ENCODE data around the gene ZNF362.

ZNF362 gene

DNA sequence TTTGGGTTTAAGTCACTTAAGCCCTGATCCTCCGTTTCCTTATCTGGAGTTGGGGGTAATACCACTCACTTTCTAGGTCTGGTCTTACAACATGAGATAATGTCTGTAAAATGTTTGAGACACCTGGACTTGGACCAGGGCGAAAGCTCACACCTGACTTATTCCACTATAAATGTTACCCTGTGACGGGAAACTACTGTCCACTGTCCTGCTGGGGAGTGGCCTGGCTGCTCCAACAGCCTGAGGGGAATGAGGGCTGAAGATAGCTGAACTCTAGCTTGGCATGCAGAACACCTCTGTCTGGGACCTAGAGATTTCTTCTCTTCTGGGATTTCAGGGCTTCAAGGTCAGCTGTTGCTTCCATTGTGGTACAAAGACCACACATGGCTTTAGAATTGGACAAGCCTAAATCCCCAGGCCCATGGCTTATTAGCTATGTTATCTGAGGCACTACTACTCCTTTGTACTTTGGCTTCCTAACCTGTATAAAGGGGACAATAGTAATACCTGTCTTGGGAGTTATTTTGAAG, 74.1 kb downstream of the ZNF362 start:
- no peak for FAIRE-seq

DNA sequence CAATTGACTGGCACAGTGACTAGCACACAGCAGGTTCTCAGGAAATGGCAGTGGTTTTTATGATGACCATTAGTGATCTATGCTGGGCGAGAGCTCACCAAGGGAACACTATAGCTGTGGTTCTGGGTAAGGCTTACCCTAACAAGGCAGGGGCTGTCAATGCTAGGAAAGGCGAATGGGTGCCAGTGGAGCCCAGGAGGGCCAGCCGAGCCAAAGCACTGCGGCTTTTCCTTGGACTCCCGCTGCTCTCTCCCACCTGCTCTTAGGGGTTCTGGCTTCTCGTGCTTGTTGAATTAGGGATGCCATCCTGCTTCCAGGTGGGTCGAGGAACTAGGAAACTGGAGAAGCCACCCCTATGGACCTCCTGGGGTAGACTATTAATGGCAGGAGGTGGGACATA, 74.6 kb downstream of the ZNF362 start:
- no peak for FAIRE-seq

DNA sequence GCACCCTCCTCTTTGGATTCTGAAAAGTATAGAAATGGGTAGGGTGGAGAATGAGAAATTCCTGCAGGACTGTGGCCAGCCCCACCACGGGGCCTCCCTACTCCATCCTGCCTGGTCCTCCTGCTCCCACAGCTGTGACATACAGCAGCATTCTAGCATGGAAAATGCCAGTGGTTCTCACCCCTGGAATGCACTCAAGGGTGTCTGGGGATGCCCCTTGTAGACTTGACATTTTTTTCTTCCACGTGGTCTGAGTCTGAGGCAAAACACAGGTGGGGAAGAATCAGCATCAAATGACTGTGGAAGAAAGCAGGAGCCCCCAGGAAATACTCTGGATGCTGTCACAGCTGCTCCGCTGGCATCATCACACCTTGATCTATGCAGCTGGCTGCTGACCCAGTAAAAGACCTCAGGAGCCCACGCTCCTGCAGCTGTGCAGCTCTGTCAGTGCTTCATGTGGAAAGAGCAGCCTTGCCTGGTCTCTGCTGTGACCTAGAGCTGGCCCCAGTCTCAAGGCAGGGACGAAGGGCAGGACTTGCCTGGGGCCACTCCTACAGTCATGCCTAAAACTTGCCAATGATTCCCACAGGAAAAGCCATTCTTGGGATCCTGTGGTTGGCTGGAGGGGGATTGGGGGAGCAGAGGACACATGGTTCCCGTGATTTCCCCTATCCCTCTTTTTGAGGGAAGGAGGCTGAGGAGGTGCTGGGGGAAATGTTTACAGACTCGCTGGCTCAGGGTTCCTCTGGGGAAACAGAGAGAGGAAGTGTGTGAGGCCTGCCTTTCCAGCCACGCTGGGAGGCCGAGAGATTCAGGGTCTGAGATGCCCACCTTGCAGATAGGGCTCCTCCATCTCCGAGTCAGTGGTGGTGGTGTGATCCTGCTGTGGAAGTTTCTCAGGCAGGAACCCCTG, 75.4 kb downstream of the ZNF362 start:
- no peak for FAIRE-seq

DNA sequence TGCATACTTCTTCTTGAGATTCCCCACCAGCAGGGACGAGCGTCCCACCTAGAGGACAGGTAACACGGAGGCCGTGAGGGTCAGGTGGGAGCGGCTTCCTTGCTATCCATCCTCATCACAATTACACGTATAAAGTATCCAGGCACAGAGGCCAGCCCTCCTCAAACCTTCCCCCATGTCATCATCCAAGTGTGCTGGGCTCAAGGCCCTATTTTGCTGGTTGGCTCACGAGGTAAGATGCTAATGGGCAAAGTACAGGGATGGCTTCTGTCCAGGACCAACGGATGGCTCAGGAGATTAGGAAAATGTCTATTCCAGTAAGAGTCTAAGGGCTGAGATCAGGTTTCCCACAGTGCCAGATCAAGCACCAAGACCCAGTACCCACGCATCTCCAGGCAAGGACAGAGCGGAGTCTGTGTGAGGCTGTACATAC, 76.1 kb downstream of the ZNF362 start:
- no peak for FAIRE-seq

DNA sequence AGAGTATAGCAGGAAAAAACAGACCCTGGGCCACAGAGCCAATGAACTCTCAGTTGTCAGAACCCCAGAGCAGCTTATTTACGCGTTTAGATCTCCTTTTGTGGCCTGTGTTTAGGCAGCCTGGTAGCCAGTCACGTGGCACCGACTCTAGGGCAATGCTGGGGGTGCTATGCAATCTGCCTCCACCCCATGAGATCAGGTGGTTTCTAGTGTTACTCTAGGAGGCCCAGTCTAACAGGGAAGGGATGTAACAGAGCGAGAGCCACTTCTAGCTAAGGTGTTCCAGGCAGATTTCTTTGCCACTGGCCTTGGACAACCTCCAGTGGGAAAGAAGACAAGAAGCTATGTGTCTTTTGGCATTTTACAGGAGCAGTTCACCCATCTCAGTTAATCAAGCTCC, 76.6 kb downstream of the ZNF362 start:
- no peak for FAIRE-seq

DNA sequence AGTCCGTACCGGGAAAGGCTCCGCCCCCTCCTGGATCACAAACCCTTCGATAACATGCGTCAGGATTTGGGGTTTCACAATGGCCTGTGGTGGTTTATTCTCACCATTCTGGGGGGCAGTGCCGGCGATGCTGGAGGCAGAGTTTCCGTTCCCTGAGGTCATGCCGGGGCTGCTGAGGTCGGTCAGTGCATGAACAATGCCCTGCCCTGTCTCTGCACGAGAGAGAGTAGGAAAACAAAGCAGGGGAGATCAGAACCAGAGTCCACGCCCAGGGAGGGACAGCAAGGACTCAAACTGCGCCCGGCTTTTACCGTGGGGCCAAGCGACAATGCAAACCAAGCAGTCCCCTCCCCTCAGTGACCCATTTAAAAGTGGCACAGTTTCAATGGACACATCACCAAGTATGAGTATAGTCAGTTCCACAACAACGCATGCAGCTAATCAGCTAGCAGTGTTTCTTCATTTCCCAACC, 77.8 kb downstream of the ZNF362 start:
- FAIRE-seq, result no peak

DNA sequence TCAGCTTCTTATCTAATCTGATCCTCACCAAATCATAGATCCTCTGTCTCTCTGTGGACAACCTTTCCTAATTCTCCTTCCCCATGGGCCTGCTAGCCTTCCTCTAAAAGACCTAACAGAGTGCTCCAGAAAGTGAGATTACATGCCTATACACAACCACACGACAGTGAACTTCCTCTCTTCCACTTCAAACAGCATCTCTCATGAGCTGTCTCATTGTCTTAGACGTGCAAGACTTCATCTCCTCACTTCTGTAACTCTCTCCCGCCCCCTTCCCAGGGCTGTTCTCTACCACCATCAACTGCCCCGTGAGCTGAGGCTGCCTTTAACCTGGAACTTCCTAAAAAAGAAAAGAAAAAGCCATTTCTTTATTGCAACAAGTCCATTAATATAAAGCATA, 78.7 kb downstream of the ZNF362 start:
- FAIRE-seq, result no peak

DNA sequence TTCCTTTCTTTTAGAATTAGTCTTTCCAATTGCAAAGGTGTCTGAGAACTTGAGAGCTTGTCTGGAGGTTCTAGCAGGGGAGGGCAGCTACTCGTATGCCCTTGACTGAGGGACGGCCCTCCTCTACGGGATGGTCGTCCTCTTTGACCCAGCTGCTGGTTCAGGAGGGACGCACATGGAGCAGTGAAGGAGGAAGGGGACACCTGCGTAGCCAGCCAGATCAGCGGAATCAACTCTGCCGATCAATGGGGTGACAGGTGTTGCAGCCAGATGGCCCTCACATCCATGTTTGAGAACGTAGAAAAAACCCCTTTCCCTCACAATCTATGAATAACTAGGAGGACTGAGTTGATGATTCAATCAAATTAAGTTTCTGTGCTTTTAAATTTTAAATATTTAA, 80.3 kb downstream of the ZNF362 start:
- FAIRE-seq, result no peak

DNA sequence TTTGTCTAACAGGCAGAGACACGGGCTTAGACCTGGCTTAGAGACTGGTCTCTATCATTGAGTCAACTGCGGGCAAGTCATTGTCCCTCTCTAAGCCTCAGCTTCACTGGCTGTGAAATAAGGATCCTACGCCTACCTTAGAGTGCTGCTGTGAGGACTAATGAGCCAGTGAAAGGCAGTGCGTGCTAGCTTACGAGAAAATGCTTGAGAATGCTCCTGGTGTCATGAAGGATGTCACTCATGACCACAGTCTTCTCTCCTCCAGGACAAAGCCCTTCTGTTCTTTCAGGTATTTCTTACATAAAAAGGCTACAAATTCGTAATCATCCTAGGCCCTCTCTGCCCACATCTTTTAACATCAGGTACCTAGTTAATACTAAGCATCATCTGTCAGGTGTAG, 81.1 kb downstream of the ZNF362 start:
- FAIRE-seq, result no peak

DNA sequence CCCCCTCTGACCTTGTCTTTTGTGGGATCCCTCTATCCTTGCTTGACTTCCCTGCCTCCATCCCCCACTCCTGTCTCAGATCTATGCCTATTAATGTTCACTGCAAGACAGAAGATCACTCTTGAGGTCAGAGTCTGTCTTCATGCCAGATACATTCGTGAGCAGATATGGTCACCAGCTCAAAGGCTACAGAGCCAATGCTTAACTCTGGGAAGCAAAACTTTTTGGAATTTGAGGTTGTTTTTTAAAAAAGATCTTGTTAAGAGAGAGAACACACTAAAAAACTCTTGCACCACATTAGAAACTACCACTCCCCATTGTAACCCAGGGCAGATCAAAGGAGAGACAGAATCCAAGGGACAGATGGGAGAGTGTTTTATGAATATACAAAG, 81.8 kb downstream of the ZNF362 start:
- FAIRE-seq, result no peak

DNA sequence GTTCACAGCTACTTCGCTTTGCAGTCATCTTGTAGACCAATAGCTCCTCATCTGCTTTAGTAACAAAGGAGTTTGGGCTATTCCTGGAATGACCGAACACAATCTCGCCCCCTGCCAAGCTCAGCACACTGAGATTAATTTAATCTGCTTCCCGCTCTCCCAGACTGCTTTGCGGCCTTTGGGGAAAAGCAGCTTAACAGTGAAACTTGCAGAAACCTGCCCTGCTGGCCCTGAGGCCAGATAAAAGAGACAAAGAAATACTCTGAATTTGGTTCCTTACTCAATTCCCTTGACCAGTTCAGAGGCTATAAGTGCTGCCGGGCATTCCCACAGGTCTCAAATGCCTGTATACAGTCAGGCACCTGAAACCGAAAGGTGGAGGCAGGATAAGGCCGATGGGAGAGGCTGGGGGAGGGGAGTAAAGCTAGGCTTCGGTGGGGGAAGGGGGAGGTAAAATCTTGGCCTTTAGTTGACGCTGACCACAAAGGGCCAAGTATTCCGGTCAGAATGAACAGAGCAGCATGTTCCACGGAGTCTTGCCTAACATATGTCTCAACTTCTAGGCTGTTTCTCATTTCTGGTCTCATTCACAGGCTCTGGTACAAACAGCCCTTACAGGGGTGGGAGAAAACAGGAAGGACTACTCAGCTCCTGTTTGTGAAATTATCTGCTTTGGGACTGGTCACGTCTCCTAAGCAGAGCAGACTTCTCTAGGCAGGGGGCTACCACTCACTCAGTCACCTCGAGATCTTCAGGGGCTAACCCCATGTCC, 82.3 kb downstream of the ZNF362 start:
- no peak for FAIRE-seq

DNA sequence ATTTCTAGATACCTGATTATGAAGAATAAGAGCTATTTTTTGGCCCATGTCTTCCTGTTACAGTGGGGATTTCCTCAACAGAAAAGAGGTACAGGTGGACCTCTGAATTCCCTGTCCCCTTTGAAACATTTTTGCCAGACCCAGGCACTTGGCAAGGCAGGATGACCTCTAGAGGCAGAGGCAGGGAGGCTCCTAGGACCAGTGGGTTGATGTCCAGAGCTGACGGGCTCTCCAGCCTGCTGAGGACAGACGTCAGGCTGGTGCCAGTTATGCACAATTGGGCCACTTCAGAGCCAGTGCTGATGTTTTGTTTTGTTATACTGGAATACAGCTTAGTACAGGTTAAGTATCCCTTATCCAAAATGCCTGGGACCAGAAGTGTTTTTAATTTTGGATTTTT, 83.1 kb downstream of the ZNF362 start:
- FAIRE-seq, result no peak

DNA sequence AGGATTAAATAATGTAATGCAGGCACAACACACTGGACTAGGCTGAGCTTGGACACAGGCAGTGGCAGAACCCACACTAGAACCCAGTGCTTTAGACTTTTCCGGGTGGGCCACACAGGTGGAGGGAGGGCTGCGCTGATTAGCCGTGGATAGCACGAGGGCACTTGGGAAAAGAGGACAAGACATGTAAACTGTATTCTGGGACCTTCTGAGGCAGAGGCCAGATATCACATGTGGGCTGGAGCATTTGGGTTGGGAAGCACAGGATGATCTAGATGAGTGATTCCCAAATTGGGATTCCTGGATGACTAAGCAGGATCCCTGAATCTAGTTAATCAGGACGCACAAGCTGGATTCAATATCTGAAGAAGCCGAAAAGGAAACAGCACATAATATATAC, 84.9 kb downstream of the ZNF362 start:
- FAIRE-seq, result no peak

DNA sequence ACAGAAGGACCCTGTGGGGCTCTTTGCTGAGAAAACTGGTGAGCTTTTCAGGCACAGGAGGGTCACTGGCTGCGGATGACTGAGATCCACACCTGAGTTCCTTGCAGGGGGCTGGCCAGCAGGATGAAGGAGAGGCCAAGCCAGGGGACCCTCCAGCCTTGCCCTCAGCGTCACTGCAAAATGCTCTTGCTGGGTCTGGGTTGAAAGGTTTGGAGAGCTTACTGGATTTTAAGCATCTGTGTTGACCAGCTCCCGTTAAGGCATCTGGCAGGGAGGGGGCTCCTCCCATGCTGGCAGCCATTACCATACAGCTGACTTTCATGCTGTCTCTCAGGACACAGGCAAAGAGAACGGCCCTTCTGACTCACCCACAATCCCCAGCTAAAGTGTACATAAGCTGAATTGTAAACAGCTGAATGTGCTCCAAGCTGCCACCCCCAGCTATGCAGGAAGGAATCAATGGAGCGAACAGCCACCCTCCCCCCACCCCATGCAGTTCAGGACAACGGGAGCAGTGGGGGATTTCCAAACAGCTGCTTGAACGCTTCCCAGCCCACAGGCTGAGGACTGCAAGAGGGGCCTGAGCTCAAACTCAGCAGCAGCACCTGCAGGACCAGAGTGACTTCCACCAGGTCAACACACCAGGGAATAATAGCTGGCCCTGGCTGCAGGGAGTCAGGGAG, 85.9 kb downstream of the ZNF362 start:
- no peak for FAIRE-seq

DNA sequence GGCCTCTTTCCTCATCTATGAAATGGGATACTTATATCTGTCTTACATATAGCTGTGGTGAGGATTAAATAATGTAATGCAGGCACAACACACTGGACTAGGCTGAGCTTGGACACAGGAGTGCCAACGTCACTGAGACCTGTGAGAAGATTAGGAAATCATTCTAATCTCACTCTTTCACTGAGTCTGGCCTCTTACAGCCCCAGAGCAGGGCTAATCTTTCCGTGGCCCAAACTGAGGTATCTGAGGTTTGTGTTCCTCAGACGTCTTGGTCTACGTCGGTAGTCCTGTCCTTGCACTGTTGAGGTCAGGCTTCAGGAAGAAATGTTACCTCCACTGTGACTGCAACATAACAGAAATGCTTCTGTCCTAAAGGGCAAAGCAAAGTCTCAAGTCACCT, 87.2 kb downstream of the ZNF362 start:
- FAIRE-seq, result no peak

DNA sequence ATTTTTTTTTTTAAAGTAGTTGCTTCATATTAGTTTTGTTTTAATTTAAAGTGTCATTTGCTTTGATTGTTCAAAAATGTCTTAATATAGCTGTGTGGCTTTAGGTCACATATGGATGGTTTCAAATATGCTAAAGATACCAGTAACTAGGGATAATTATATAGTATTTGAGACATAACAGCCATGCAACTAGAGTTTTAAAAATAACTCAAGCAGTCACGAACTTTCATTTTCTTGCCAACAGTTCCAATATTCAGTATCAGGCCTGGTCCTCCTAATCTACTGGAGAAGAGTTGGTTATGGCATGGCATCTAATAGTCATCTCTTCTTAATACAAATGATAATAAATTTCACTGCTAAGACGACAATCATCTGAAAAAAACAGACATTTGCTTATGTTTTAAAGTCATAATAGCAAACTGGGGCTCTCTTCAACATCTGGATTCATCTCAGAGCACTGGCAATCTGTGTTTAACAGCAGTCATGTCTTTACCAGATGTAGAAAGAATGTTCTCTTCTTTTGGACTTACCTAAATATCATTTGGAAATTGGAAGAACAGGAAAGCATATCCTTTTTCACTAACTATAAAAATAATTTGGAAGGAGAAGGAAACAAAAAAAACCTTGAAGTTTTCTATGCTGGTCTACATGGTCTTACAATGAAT, 88.7 kb downstream of the ZNF362 start:
- no peak for FAIRE-seq

DNA sequence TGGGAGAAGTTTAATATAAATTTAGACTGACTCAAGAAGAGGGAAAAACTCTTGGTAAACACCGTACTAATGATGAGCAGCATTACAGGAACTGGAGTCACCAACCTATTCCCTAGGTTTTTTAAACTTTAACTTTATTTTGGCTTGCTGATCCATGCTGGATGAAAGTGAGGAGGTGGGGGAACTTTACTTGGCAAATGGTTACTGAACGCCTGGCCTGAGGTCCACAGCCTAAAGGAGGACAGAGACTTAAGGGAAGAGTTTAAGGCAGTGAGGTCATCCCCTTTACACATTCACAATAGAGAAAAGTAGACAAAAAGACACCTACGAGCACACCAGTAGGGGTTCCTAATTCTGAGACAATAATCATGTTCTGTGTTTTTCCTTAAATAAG, 90.2 kb downstream of the ZNF362 start:
- FAIRE-seq, result no peak

DNA sequence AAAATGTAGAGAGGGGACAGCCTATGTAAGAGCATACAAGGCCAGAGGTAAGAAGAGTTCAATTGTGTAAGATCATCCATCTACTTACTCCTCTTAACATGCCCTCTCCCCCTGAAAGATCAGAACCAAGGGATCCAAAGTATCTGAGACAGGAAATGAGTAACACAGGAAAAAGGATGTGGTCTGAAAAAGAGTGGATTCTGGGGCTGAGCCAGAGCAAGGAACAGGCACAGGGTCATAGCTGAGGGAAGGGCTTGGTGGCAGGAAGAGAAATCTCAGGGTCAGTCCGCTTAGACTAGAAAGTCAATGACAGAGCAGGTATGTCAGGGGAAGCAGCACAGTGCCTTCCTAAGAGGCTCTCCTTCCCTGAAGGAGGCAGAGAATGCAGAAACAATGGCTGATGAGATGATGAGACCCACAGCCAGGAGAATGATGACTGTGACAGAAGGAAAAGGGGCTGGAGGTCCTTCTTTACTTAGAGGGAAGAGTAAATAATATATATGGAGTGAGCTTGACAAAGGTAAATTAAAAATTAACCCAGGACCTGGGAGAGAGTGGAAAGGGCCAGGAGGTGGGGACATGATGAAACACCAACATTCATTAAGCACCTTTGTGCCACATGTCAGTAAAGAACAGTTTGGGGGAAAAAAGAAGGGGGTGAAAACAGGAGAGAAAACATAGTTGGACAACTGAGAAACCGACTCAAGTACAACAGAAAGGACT, 90.8 kb downstream of the ZNF362 start:
- no peak for FAIRE-seq

DNA sequence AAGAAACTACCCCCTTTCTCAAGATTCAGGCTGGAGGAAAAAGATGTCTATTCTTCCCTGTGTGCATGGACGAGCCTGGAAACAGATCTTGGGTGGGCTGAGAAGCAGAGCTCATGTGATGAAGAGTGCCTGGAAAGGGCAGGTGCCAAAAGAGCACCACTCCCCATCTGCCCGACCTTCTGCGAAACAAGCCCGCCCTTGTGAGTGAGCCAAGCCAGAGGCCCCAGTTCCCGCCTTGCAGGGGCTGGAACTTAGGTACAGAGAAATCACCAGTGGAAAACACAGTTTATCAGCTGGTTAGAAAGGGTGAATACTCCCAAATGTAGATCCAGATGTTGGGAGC, 91.3 kb downstream of the ZNF362 start:
- no peak for FAIRE-seq

DNA sequence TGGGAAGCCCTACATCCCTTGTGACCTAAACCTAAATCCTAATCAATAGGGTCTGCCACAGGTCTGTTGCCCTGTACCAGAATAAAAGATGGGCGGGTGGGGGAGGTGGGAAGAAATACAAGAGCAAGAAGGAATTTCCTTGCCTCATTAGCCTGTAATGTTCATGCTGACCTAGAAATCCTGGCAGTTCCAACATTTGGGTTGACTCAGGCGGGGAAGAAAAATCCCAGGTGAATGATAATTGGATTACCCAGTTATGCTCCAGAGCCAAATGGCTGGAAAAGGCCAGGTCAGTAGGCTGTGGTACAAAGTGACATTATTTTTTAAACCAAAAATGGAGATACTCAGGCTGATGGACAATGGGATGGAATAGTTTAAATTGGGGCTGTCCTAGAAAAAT, 91.9 kb downstream of the ZNF362 start:
- no peak for FAIRE-seq

DNA sequence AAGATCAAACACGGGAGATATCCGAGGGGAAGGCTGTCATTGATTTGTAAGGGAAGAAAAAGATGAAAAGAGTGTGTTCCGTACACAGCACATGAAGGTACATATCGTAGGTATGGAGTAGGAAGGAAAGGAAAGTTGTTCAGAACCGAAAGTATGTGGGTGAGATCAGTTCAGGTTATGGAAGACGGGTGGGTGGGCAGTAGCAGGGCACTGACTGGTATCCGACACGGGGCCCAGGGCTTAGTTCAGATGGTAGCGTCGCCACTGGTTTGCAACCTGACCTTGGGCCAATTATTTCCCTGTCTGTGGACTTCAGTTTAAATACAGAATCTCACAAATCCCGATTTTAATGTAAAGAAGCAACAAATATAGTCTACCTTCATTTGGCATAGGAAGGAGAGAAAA, 92.4 kb downstream of the ZNF362 start:
- no peak for FAIRE-seq

DNA sequence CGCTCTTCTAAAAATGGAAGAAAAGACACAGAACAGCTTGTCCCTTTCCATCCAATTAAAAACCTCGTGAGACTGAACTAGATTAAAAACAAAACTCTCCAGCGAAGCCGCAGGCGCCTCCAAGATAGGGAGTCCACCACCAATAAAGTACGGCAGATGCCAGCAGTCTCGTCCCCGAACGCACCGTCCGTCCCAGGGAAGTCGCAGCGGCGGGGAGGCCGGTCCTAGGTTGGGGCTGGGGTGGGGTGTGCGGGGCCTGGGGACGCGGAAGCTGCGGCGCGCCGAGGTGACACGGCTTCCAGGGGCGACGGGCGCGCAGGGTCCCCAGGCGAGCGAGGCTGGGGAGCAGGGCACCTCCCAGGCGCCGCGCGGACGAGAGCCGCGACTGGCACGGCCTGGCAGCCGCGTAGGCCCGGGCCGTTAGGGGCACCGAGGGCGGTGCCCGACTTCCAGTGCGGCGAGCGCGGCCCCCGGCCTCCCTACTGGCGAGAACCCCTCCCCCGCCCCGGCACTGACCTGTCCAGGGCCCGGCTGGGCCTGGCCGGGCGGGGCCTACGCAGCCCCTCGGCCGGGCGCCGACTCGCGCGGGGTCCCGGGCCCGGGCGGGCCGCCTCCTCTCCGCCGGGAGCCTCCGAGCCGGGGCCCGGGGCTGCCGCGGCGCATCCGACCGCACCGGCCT, 92.9 kb downstream of the ZNF362 start:
- no peak for FAIRE-seq

Data from TTC549 (cell line).